Measurements from ENCODE around the gene TNFSF18. TPM values are rescaled to one million over a fixed set of nuclear protein-coding genes. Genes with fewer than 3 reads are reported as not detected.

The TNFSF18 gene
- total and polyA plus RNA-seq, 2 experiments from 2014 or later, result 0.11 to 0.22 TPM

DNA sequence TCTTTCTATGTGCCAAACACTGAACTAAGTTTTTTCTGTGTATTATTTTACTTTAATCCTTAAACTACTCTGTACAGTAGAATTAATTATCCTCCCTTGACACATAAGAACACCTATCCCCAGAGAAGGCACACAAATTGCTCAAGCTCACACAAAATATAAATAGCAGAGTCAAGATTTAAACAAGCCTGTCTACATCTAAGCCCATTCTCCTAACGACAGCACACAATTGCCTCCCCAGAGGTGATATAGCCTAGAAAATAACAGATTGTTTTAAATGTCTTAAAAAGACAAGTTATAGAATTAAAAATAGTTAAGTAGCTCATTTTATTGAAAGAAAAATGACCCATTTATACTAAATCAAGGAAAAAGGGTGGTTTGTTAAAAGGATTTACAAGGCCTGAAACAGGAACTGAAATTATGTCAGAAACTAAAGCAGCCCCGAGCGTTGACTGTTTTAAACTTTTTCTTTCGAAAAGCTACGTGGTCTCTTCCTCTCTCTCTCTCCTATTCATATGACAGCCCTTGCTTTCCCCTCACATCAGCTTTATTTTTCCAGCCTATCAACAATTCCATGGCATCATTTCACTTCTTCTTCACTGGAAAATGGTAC, 30.5 kb downstream of the TNFSF18 start:
- Histone ChIP-seq H3F3A (ENCODE audit: insufficient read depth) (no peaks in the 10 kb centered on the region), H3K27me3 (replicated peaks; ENCODE audit: insufficient read depth) (no peaks in the 10 kb centered on the region), H3K4me3 (no peak overlapping the region), H3K27ac (no peak overlapping the region), H3K79me2 (ENCODE audit: insufficient read depth) (no peaks in the 10 kb centered on the region), H3K4me2 (ENCODE audit: unreplicated experiment) (no peak overlapping the region), H3K36me3 (ENCODE audit: low read depth) (no peaks in the 10 kb centered on the region), H3K9me2 (ENCODE audit: insufficient read depth) (peaks cover 5% of the 10 kb centered on the region; the same call in 1 of the 2 replicates), H3K4me1 (ENCODE audit: insufficient read depth) (no peaks in the 10 kb centered on the region), H3K9ac (no peak overlapping the region), H4K20me1 (ENCODE audit: insufficient read depth) (no peaks in the 10 kb centered on the region), H3K9me3 (ENCODE audit: low read depth) (no peaks in the 10 kb centered on the region), H2AFZ (no peak overlapping the region)
- no peak for DNase-seq
- 89 to 97% methylated on average over 5 of the region's 5 CpGs for WGBS, 2 experiments (ENCODE audit: low coverage in 1 of 2, low lambda C conversion rate in 2 of 2, missing lambda C conversion rate in 2 of 2)
- in situ Hi-C loops (cut with MboI), result no loop called here
- no peak for TF ChIP-seq EZH2phosphoT487 (IDR thresholded peaks at IDR 0.05; ENCODE audit: insufficient read depth, low read depth)
- no peak for TF ChIP-seq EZH2 (IDR thresholded peaks at IDR 0.05; ENCODE audit: insufficient read depth, poor library complexity, severe bottlenecking)

DNA sequence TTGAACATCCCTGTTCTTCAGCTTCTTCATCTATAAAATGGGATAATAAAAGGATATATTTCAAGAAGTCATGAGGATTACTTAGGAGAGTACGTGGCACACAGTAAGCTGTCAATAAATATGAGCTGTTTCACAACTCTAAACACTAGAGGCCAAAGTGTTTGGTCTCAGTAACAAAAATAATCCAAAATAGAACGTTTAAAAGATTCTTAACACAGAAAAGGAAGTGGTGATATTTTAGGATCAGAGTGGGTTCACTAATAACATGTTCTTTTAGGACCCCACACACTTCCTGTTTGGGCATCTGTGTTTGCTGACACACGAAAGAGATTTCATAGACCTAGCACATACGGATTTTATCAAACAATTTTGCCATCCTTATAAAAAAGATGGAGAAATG, 32.9 kb downstream of the TNFSF18 start:
- H3K27me3 ChIP-seq (replicated peaks; ENCODE audit: insufficient read depth), result no peaks in the 10 kb centered on the region
- H3K79me2 ChIP-seq (ENCODE audit: insufficient read depth), result no peaks in the 10 kb centered on the region
- no peak for TF ChIP-seq EZH2 (IDR thresholded peaks at IDR 0.05; ENCODE audit: insufficient read depth, poor library complexity, severe bottlenecking)
- no peak for TF ChIP-seq EZH2phosphoT487 (IDR thresholded peaks at IDR 0.05; ENCODE audit: insufficient read depth, low read depth)
- DNase-seq, result no peak
- H3K4me3 ChIP-seq, result no peak overlapping the region
- no peaks in the 10 kb centered on the region for H3K4me1 ChIP-seq (ENCODE audit: insufficient read depth)
- in situ Hi-C loops (cut with MboI), result no loop called here
- no peak overlapping the region for H3K4me2 ChIP-seq (ENCODE audit: unreplicated experiment)
- no peak overlapping the region; the same call in 1 of the 2 replicates for H2AFZ ChIP-seq
- no peaks in the 10 kb centered on the region for H3F3A ChIP-seq (ENCODE audit: insufficient read depth)
- H3K9me2 ChIP-seq (ENCODE audit: insufficient read depth), result peaks cover 5% of the 10 kb centered on the region; the same call in 1 of the 2 replicates
- H3K27ac ChIP-seq, result no peak overlapping the region
- no peaks in the 10 kb centered on the region for H3K9me3 ChIP-seq (ENCODE audit: low read depth)
- WGBS, 2 experiments (ENCODE audit: low coverage in 1 of 2, low lambda C conversion rate in 2 of 2, missing lambda C conversion rate in 2 of 2), result 60 to 61% methylated on average over 4 of the region's 4 CpGs
- no peaks in the 10 kb centered on the region for H4K20me1 ChIP-seq (ENCODE audit: insufficient read depth)
- no peak overlapping the region for H3K9ac ChIP-seq
- H3K36me3 ChIP-seq (ENCODE audit: low read depth), result no peaks in the 10 kb centered on the region

DNA sequence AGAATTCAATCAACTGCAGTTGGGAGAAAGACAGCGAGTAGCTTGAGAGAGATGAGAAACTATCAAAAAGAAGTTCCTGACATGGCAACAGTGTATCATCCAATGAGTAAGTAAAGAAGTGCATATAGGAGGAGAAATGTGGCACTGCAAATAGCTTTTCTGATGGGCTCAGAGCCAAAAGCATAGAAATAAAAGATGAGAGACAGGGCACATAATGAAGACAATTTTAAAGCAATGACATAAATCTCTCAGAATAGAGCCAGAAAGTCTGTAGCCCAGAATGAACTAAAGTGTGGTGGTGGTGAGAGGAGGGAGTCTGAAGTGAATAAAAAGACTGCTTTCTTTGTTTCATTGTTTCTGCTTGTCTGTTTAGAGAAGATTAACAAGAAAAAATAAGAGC, 34.3 kb downstream of the TNFSF18 start:
- WGBS, 2 experiments (ENCODE audit: low coverage in 1 of 2, low lambda C conversion rate in 2 of 2, missing lambda C conversion rate in 2 of 2), result 97 to 100% methylated on average over 1 of the region's 1 CpG
- no peaks in the 10 kb centered on the region for H3K79me2 ChIP-seq (ENCODE audit: insufficient read depth)
- no peaks in the 10 kb centered on the region for H3K36me3 ChIP-seq (ENCODE audit: low read depth)
- H3K9me3 ChIP-seq (ENCODE audit: low read depth), result no peaks in the 10 kb centered on the region
- no peak overlapping the region for H3K4me2 ChIP-seq (ENCODE audit: unreplicated experiment)
- no peak overlapping the region for H3K4me3 ChIP-seq
- DNase-seq, result no peak
- no peak overlapping the region for H3K27ac ChIP-seq
- in situ Hi-C loops (cut with MboI), result no loop called here
- no peak overlapping the region for H3K9ac ChIP-seq
- peaks cover 4% of the 10 kb centered on the region; the same call in 1 of the 2 replicates for H3K9me2 ChIP-seq (ENCODE audit: insufficient read depth)
- no peaks in the 10 kb centered on the region for H3K27me3 ChIP-seq (replicated peaks; ENCODE audit: insufficient read depth)
- H4K20me1 ChIP-seq (ENCODE audit: insufficient read depth), result no peaks in the 10 kb centered on the region
- H2AFZ ChIP-seq, result no peak overlapping the region
- no peaks in the 10 kb centered on the region for H3F3A ChIP-seq (ENCODE audit: insufficient read depth)
- TF ChIP-seq EZH2phosphoT487 (IDR thresholded peaks at IDR 0.05; ENCODE audit: insufficient read depth, low read depth) (no peak), EZH2 (IDR thresholded peaks at IDR 0.05; ENCODE audit: insufficient read depth, poor library complexity, severe bottlenecking) (no peak)
- no peaks in the 10 kb centered on the region for H3K4me1 ChIP-seq (ENCODE audit: insufficient read depth)

- Histone ChIP-seq H3K27ac (no peak overlapping the region), H2AFZ (no peak overlapping the region), H3K27me3 (replicated peaks; ENCODE audit: insufficient read depth) (no peaks in the 10 kb centered on the region), H3K9ac (no peak overlapping the region), H3K9me2 (ENCODE audit: insufficient read depth) (peaks cover 4% of the 10 kb centered on the region; the same call in 1 of the 2 replicates), H3F3A (ENCODE audit: insufficient read depth) (no peaks in the 10 kb centered on the region), H3K4me3 (no peak overlapping the region), H3K4me2 (ENCODE audit: unreplicated experiment) (no peak overlapping the region), H3K36me3 (ENCODE audit: low read depth) (no peaks in the 10 kb centered on the region), H3K4me1 (ENCODE audit: insufficient read depth) (no peaks in the 10 kb centered on the region), H3K79me2 (ENCODE audit: insufficient read depth) (no peaks in the 10 kb centered on the region), H3K9me3 (ENCODE audit: low read depth) (no peaks in the 10 kb centered on the region), H4K20me1 (ENCODE audit: insufficient read depth) (no peaks in the 10 kb centered on the region)
- no peak for DNase-seq
- 98 to 100% methylated on average over 1 of the region's 1 CpG for WGBS, 2 experiments (ENCODE audit: low coverage in 1 of 2, low lambda C conversion rate in 2 of 2, missing lambda C conversion rate in 2 of 2)
- in situ Hi-C loops (cut with MboI), result no loop called here
- TF ChIP-seq EZH2phosphoT487 (IDR thresholded peaks at IDR 0.05; ENCODE audit: insufficient read depth, low read depth) (no peak), EZH2 (IDR thresholded peaks at IDR 0.05; ENCODE audit: insufficient read depth, poor library complexity, severe bottlenecking) (no peak)
Measured at GRCh38 chr1:173015629-173016028, 35.1 kb downstream of the TNFSF18 start.

Measured in GM23248 (cell line).